ENCODE data around the gene RAB40C.

RAB40C gene

DNA sequence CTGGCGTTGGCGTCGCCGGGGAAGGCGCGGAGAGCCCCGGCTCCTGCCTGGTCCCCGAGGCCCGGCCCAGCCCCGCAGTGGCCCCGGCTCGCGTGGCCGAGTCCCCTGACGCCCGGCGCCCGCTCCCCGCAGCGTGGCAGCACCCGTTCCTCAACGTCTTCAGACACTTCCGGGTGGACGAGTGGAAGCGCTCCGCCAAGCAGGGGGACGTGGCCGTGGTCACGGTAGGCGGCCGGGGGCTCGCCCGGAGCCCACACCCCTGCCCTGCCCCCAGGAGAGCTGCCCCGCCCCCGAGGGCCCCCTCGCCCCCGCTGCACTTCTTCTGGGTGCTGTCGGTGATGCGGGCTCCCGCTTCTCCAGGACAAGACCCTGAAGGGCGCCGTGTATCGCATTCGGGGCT is 59.8 kb downstream of the RAB40C start:
- no peak for DNase-seq

DNA sequence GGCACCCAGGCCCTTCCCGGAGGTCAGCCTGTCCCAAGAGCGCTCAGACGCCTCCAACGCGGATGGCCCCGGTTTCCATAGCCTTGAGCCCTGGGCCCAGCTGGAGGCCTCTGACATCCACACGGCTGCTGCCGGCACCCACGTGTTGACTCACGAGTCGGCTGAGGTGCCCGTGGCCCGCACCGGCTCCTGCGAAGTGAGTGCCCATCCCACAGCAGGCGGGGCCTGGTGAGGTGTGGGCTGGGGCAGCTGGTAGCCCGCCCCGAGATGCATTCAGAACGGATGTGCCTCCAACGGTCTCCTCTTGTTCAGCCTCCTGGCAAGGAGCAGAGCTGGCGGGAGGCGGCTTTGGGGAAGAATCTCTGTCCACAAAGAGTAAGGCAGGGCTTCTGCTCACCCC is 62.0 kb downstream of the RAB40C start:
- no peak for DNase-seq

DNA sequence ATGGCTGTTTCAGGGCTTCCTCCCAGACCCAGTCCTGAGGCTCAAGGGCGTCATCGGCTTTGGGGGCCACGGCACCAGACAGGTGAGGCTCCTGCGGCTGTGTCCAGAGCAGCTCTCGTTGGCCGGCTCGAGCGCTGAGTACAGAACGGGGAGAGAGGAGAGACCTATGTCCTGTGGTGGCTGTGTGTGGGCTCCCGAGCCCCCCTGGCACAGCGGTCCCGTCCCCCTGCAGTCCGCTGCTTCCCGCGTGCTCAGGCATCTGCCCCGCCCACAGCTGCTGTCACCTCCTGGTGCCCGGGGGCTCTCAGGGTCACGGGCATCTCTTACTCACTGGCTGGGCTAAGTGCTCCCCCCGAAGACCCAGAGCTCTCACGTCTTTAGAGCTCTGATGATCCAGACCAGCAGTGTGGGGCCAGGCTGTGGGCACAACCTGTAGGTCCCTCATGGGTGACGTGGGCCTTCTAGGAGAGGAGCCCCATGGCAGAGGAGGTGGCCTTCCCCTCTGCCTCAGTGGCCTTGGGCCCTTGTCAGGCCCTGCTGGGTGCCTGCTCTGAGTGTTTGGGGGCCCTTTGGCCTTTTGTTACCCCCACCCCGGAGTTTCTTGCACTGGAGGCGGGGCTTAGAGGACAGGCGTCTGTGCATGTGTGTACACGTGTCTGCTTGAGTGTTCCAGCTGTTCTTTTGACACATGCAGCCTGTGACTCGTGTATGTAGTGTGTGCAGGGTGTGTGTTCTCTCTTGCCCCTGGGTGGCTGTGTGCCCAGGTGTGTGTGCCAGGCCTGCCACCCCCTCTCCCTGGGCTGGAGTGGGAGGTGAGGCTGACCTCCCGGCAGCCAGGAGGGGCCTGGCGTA is 62.8 kb downstream of the RAB40C start:
- DNase-seq, result no peak

DNA sequence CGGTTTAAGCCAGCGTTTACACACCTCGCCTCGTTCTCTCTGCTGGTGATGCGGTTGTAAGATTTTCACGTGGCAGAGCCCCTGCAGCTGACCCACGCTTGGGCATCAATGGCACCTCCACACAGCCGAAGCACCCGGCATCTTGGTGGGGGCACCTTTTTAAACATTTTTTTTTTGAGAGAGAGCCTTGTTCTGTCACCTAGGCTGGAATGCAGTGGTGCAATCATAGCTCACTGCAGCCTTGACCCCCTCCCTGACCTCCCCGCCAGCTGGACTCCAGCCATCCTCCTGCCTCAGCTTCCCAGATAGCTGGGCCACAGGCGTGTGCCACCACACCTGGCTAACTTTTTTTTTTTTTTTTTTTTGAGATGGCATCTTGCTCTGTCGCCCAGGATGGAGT is 64.2 kb downstream of the RAB40C start:
- DNase-seq, result no peak

DNA sequence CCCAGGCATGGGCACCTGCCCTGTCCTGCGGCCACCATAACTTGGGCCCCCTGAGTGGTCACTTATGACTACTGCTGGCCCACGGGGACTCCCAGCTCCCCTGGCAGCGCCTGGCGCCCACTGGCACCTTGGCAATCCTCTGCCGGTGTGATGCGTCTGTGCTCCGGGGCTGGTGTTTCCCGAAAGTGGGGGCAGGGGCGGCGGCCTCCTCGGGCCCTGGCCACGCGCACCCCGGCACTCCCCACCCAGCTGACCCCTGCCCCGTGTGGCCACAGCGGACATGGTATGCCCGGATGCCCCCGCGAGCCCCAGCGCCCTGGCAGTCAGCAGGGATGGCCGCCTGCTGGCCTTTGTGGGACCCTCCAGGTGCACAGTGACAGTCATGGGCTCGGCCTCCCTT is 67.6 kb downstream of the RAB40C start:
- DNase-seq, result no peak

- DNase-seq, result no peak
Measured at GRCh38 chr16:658679-659571, 69.1 kb downstream of the RAB40C start.

DNA sequence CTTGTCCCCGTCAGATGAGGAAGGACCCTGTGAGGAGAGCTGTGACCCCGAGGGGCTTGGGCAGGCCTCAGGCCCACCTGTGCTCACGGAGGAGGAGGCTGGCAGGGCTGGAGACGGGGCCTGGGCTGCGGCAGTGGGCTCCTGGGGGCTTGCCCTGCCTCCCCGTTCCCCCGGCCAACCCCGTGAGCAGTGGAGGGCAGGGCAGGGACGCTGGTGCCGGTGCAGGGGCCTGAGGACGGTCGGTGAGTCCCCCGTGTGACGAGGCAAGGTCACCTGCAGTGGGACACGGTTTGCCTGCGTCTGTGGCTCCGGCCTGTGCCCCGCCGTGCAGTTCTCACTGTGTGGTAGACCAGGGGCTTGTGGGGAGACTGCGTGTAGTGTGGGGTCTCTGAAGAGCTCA is 69.8 kb downstream of the RAB40C start:
- no peak for DNase-seq

- no peak for DNase-seq
Measured at GRCh38 chr16:660132-660458, 70.2 kb downstream of the RAB40C start.

GRCh38 chr16:660459-661183 is 70.8 kb downstream of the RAB40C start:
- DNase-seq, result peak; percentile 81 to 90

DNA sequence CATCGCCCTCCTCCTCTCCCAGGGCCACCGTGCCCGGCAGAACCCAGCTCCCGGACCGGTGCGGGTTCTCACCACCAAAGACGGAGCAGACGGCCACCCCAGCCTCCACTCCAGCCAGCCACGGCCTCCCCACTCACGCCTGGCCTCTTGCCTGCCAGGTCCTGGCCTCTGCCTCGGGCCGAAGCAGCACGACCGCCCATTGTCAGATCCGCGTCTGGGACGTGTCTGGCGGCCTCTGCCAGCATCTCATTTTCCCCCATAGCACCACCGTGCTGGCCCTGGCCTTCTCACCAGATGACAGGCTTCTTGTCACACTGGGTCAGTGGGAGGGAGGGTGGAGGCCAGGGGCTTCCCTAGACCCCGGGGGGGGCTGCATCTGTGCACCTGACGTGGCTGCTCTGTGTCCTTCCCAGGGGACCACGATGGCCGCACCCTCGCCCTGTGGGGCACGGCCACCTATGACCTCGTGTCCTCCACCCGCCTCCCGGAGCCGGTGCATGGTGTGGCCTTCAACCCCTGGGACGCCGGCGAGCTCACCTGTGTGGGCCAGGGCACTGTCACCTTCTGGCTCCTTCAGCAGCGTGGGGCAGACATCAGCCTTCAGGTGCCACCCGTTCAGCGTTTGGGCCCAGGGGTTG is 71.4 kb downstream of the RAB40C start:
- no peak for DNase-seq

DNA sequence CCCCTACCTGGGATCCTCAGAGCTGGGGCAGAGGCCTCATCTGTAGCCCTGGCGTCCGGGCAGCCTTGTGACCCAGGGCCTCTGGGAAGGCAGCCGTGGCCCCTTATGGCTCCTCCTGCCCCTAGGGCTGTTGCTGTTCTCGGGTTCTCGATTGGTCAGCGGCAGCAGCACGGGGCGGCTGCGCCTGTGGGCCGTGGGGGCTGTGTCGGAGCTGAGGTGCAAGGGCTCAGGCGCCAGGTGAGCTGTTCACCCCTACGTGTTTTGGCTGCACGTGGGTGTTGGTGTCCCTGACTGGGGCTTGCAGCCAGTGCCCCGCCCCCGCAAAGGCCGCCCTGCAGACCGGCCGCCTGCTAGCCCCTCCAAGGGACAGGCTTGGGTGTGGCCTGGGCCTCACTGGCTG is 72.2 kb downstream of the RAB40C start:
- no peak for DNase-seq

DNA sequence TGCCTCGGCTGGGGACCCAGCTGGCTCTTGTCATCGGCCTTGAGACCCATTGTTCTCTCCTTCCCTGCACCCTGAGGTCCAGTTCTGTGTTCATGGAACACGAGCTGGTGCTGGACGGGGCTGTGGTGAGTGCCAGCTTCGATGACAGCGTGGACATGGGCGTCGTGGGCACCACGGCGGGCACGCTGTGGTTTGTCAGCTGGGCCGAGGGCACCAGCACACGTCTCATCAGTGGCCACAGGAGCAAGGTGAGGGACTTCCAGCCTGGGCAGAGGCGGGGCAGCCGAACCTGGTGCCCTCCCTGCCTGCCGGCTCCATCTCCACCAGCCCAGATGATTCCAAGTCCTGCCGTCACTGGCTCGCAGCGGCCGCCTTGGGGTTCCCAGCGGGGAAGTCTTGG is 72.7 kb downstream of the RAB40C start:
- no peak for DNase-seq

DNA sequence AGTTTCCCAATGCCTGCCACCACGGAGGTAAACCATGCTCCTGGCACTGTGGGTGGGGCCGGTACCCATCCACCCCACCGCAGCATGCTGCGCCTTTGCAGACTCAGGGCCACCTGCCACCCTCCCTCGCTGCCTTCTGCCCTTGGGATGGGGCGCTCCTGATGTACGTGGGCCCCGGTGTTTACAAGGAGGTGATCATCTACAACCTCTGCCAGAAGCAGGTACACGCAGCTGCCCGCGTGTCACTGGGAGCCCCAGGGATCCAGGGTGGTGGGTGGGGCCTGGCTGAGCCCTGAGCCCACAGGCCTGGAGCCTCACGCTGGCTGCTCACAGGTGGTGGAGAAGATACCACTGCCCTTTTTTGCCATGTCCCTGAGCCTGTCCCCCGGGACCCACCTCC is 76.7 kb downstream of the RAB40C start:
- DNase-seq, result no peak

DNA sequence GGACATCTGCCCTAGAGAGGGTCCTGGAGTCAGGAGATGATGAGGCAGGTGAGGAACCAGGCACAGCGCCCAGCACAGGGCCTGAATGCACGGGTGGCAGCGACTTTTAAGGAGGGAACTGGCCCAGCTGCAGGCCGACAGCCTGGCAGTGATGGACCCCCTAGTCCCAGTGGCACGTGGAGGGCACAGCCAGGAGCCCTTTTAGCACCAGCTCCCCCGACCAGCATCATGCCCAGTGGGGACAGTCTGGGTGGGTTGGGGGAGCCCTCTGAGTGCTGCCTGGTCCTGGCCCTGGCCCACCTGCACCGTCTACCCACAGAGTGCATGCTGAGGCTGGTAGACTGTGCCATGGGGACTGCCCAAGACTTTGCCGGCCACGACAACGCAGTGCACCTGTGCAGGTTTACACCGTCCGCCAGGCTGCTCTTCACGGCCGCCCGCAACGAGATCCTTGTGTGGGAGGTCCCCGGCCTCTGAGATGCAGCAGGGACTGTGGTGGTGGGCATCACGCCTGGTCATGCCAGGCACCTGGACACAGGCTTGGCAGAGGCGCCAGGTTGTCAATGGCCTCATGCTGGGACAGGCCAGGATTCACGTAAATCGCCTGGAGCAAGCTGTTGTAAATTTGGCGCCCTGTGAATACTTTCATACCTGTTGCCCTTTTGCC is 77.4 kb downstream of the RAB40C start:
- no peak for DNase-seq

DNA sequence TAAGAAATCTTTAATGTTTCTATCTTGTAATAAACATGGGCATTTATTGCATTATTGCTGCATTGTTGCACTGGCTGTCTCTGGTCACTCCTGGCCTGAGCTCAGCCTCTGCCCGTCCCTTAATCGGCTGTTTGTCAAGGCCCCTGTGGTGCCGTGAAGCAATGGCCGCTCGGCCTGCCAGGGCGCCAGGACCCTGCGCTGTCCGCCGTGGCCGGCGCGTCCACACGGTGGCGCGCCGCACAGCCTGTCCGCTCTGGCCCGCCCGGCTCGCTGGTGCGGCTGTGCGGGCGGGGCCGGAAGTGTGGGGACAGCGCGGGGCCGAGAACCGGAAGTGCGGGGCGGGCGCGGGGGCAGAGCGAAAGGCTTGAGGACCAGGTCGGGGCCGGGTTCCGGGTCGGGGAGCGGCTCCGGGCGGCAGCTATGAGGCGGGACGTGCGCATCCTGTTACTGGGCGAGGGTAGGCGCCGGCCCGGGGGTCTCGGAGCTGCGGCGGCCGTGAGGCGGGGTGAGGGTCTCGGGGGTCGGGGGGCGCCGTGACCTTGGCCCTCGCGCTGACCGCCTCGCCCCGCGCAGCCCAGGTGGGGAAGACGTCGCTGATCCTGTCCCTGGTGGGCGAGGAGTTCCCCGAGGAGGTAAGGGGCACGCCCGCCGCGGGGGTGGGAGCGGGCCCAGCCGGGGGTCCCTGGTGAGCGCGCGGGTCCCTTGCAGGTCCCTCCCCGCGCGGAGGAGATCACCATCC is 78.1 kb downstream of the RAB40C start, which contains the start of gene RHOT2:
TSS of gene RHOT2 (plus strand) at position 353 of the 739 bp plus-strand sequence. CDS start at position 421, 68 bp downstream.
- peak; percentile 88 to 95 for DNase-seq

DNA sequence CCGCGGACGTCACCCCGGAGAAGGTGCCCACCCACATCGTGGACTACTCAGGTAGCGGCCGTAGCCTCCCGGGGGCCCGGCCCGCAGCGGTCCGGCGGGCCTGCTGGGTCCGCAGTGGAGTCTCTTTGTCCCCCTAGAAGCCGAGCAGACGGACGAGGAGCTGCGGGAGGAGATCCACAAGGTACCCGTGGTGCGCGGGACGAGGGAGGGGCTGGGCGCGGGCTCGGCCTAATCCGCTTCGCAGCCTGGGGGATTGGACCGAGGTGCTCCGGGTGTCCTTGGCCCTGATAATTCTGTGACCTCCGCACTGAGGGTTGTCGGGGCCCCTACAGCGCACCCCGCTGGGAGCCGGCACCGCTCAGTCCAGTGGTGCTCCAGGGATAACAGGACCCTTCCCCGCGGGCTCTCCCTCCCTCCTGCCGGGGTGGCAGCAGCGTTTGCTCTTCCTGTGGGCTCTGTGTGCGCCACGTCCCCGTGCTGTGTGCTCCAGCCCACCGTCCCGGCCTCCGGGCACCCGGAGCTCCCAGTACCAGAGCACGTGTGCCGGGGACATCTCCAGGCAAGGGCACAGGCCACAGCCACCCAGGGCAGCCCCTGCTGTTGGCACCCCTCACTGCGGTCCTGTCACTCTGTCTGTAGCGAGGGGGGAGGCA is 78.8 kb downstream of the RAB40C start:
- no peak for DNase-seq

DNA sequence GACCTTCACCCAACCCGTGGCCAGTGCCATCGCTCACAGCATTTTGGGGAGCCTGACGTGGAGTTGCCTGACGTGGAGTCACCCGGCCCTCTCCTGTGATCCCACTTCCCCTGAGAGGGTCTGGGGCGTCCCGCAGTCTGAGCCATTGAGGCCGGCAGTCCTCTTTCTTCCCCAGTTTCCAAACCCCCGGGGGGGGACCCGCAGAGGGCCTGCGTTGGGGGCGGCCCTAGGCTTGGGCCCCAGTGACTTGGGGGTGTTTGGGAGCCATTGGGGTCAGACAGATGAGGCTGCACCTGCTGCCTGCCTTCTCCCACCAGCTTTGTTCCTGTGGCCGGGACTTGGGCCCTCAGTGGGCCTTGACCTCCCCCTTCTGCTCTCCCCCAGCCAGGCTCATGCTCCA is 79.8 kb downstream of the RAB40C start:
- no peak for DNase-seq

DNA sequence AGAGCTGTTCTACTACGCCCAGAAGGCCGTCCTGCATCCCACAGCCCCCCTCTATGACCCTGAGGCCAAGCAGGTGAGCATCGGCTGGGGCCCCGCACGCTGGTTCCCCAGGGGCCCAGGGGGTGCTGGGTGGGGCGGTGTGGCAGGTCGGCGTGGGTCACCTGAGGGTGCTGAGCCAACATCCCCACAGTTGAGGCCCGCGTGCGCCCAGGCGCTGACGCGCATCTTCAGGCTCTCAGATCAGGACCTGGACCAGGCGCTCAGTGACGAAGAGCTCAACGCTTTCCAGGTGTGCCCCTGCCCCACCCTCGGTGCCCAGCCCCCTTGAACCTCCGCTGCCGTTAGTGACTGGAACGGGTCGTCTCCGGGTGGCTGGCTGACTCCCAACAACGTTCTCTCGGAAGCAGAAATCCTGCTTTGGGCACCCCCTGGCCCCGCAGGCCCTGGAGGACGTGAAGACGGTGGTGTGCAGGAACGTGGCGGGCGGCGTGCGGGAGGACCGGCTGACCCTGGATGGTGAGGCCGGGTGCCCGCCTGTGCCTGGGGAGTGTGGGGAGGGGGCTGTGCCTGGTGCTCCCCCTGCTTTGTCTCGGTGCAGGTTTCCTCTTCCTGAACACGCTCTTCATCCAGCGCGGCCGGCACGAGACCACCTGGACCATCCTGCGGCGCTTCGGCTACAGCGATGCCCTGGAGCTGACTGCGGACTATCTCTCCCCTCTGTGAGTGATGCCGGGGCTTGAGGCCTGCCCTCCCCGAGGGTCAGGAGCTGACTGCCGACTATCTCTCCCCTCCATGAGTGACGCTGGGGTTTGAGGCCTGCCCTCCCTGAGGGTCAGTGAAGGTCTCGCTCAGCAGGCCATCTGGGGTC is 80.9 kb downstream of the RAB40C start:
- DNase-seq, result no peak

- DNase-seq, result no peak
Measured at GRCh38 chr16:671353-672131, 81.7 kb downstream of the RAB40C start.
